CD8-positive, alpha-beta memory T cell (primary cell): ENCODE results near the gene METAP1. TPM values are rescaled to one million over a fixed set of nuclear protein-coding genes. Genes with fewer than 3 reads are reported as not detected.
A peak's percentile ranks its signal among the peaks of the same experiment; 100 is the strongest.
"Not testable (repeated sequence)": the region's sequence is repeated elsewhere in the genome, so short reads cannot be mapped to it uniquely, and the experiment has no call there.

ENCODE experiments used
- CTCF ChIA-PET: fragments of 350-600 bp; sonication (Branson Sonifier 250); formaldehyde crosslinking; loops from one replicate; lab custom pipeline; 2021; ENCODE audit warnings: antibody characterized with exemption; lab: Charles Lee
- POLR2A ChIA-PET: fragments of 350-600 bp; sonication (Branson Sonifier 250); formaldehyde crosslinking; loops from one replicate; lab custom pipeline; 2021; ENCODE audit warnings: antibody characterized with exemption; lab: Charles Lee
- DNase-seq, 5 donors: peaks; one replicate each; pipeline versions ENCODE4 v3.0.0 to v3.0.0-alpha.2; 2020 to 2022; ENCODE audit warnings: mixed read lengths in 1 of 5
- H3K27ac ChIP-seq: one replicate; pipeline ENCODE4 v1.7.0; 2013; ENCODE audit warnings: low read depth, mild to moderate bottlenecking, low read length, moderate library complexity
- H3K27me3 ChIP-seq: 2 replicates; pipeline ENCODE4 v1.7.0; 2013; ENCODE audit warnings: low read length, mild to moderate bottlenecking; ENCODE audit not compliant: insufficient read depth, poor library complexity, severe bottlenecking
- H3K36me3 ChIP-seq: 2 replicates; pipeline ENCODE4 v1.7.0; 2013; ENCODE audit warnings: mild to moderate bottlenecking, low read length, moderate library complexity; ENCODE audit not compliant: insufficient read depth
- H3K4me1 ChIP-seq: 2 replicates; pipeline ENCODE4 v1.7.0; 2013; ENCODE audit warnings: mild to moderate bottlenecking, low read length, moderate library complexity; ENCODE audit not compliant: insufficient read depth
- H3K4me3 ChIP-seq: 2 replicates; pipeline ENCODE4 v1.7.0; 2013; ENCODE audit warnings: mild to moderate bottlenecking, low read length
- H3K9me3 ChIP-seq: 2 replicates; pipeline ENCODE4 v1.7.0; 2013; ENCODE audit warnings: mild to moderate bottlenecking, low read length
- H3K27ac Mint-ChIP-seq, 8 donors: one replicate each; pipeline ENCODE4 v1.8.0; 2020 to 2021; ENCODE audit warnings: mixed read lengths in 8 of 8, mild to moderate bottlenecking in 6 of 8, inconsistent platforms in 3 of 8, moderate library complexity in 3 of 8
- H3K27me3 Mint-ChIP-seq, 2 donors: one replicate each; pipeline ENCODE4 v1.8.0; 2020 to 2021; ENCODE audit warnings: mixed read lengths in 2 of 2, mild to moderate bottlenecking in 1 of 2, moderate library complexity in 1 of 2
- H3K36me3 Mint-ChIP-seq, 3 donors: one replicate each; pipeline ENCODE4 v1.8.0; 2020 to 2021; ENCODE audit warnings: mixed read lengths in 3 of 3, inconsistent platforms in 1 of 3, mild to moderate bottlenecking in 1 of 3
- H3K4me1 Mint-ChIP-seq, 3 donors: one replicate each; pipeline ENCODE4 v1.8.0; 2020 to 2021; ENCODE audit warnings: mixed read lengths in 3 of 3, inconsistent platforms in 1 of 3, mild to moderate bottlenecking in 1 of 3
- H3K4me3 Mint-ChIP-seq, 7 donors: one replicate each; pipeline ENCODE4 v1.8.0; 2020 to 2021; ENCODE audit warnings: mixed read lengths in 7 of 7, mild to moderate bottlenecking in 6 of 7, moderate library complexity in 4 of 7, inconsistent platforms in 2 of 7
- H3K9me3 Mint-ChIP-seq, 5 donors: one replicate each; pipeline ENCODE4 v1.8.0; 2020 to 2022; ENCODE audit warnings: mixed read lengths in 5 of 5, mild to moderate bottlenecking in 3 of 5, moderate library complexity in 2 of 5, inconsistent platforms in 1 of 5
- polyA plus RNA-seq: library from polyadenylated mRNA; unstranded; fragments of 300-500 nt; fragmentation: Illumina TruSeq; gene quantifications from one replicate; pipeline ENCODE4 v1.2.3, GENCODE V29; 2021
- total RNA-seq, 2 experiments: library from RNA; stranded (reverse); gene quantifications; one replicate each; pipeline ENCODE4 v1.2.3, GENCODE V29; 2021

Gene METAP1
- total and polyA plus RNA-seq, 3 experiments from 2014 or later = 30.4 to 58.5 (median 56.6) TPM

- ChIA-PET CTCF (interaction anchor here (0.6 to 2.5 kb wide), 4 partner anchors 11 to 160 kb away, joined by 3 to 21 read pairs (median 6); partner anchors contain the start of genes EIF4E and METAP1), POLR2A (interaction anchor here (0.5 to 2.8 kb wide), 13 partner anchors 15 to 946 kb away, joined by 3 to 35 read pairs (median 5); partner anchors contain the start of genes DNAJB14, EIF4E, METAP1 and RAP1GDS1)
- Histone ChIP-seq H3K4me3 (peak within 1 kb of the TSS; percentile 97), H3K27me3 (no peaks in the 10 kb centered on the region), H3K9me3 (no peaks in the 10 kb centered on the region), H3K27ac (peak within 1 kb of the TSS; percentile 85), H3K4me1 (peaks cover 15% of the 10 kb centered on the region), H3K36me3 (peaks cover 17% of the 10 kb centered on the region)
- peak; percentile 83 to 94 (median 85) for DNase-seq
- Mint-ChIP-seq H3K4me3 (peak within 1 kb of the TSS; percentile 96 to 99 (median 97)), H3K27me3 (no peaks in the 10 kb centered on the region), H3K9me3 (peaks cover 0 to 2% (median 0%) of the 10 kb centered on the region in 5 donors), H3K36me3 (peaks cover 0 to 35% (median 10%) of the 10 kb centered on the region in 3 donors), H3K4me1 (peaks cover 49 to 64% (median 58%) of the 10 kb centered on the region in 3 donors), H3K27ac (peak within 1 kb of the TSS; percentile 94 to 99 (median 97))
Observed at GRCh38 chr4:99088481-99089365, 93.2 kb downstream of the METAP1 start, which contains the start of gene ADH5. Gene ADH5 (minus strand): TSS chr4:99088788. CDS start chr4:99088700, 88 bp downstream.

- Histone ChIP-seq H3K4me3 (no peak overlapping the region), H3K27ac (peak overlapping the region; percentile 55), H3K36me3 (no peaks in the 10 kb centered on the region), H3K9me3 (no peaks in the 10 kb centered on the region), H3K27me3 (no peaks in the 10 kb centered on the region), H3K4me1 (peaks cover 15% of the 10 kb centered on the region)
- CTCF ChIA-PET = no interaction called here
- POLR2A ChIA-PET = no interaction called here
- DNase-seq = no peak
- peak overlapping the region in 4 of 7 donors; percentile 6 to 97 (median 45) for H3K4me3 Mint-ChIP-seq
- peaks cover 0 to 2% (median 0%) of the 10 kb centered on the region in 5 donors for H3K9me3 Mint-ChIP-seq
- no peaks in the 10 kb centered on the region for H3K27me3 Mint-ChIP-seq
- peaks cover 0 to 16% (median 3%) of the 10 kb centered on the region in 3 donors for H3K36me3 Mint-ChIP-seq
- peaks cover 39 to 51% (median 49%) of the 10 kb centered on the region in 3 donors for H3K4me1 Mint-ChIP-seq
- peak overlapping the region in 3 of 8 donors; percentile 24 to 87 (median 54) for H3K27ac Mint-ChIP-seq
Observed at GRCh38 chr4:99090481-99091215, 95.1 kb downstream of the METAP1 start.

- no peak for DNase-seq
- POLR2A ChIA-PET = no interaction called here
Observed at GRCh38 chr4:99091216-99091575, 95.7 kb downstream of the METAP1 start.

GRCh38 chr4:99091841-99092240 is 96.3 kb downstream of the METAP1 start:
- peaks cover 32 to 42% (median 41%) of the 10 kb centered on the region in 3 donors for H3K4me1 Mint-ChIP-seq
- H3K27me3 ChIP-seq, DNase-seq, POLR2A ChIA-PET, H3K27ac ChIP-seq, H3K36me3 ChIP-seq, H3K9me3 ChIP-seq, CTCF ChIA-PET, H3K4me3 ChIP-seq, H3K27me3 Mint-ChIP-seq, H3K9me3 Mint-ChIP-seq: not testable (repeated sequence)
- peak overlapping the region in 1 of 8 donors; percentile 19 for H3K27ac Mint-ChIP-seq
- H3K36me3 Mint-ChIP-seq = peaks cover 0 to 12% (median 5%) of the 10 kb centered on the region in 3 donors
- H3K4me3 Mint-ChIP-seq = peak overlapping the region in 1 of 7 donors; percentile 29
- H3K4me1 ChIP-seq = peaks cover 15% of the 10 kb centered on the region

More at GRCh38 chr4:99091216-99091575, 95.7 kb downstream of the METAP1 start:
- no peaks in the 10 kb centered on the region for H3K27me3 Mint-ChIP-seq
- peak overlapping the region in 2 of 7 donors; percentile 29 to 51 for H3K4me3 Mint-ChIP-seq
- H3K9me3 Mint-ChIP-seq = peaks cover 0 to 2% (median 0%) of the 10 kb centered on the region in 5 donors
- H3K4me3 ChIP-seq = no peak overlapping the region
- H3K36me3 Mint-ChIP-seq = peaks cover 0 to 15% (median 3%) of the 10 kb centered on the region in 3 donors
- H3K27ac ChIP-seq = peak overlapping the region; percentile 55
- H3K4me1 ChIP-seq = peaks cover 15% of the 10 kb centered on the region
- H3K27me3 ChIP-seq = no peaks in the 10 kb centered on the region
- peak overlapping the region in 2 of 8 donors; percentile 19 to 57 for H3K27ac Mint-ChIP-seq
- no peaks in the 10 kb centered on the region for H3K36me3 ChIP-seq
- CTCF ChIA-PET = no interaction called here
- no peaks in the 10 kb centered on the region for H3K9me3 ChIP-seq
- peaks cover 36 to 49% (median 47%) of the 10 kb centered on the region in 3 donors for H3K4me1 Mint-ChIP-seq

- Mint-ChIP-seq H3K27ac (no peak overlapping the region), H3K27me3 (peaks cover 2 to 32% of the 10 kb centered on the region in 2 donors), H3K4me3 (no peak overlapping the region), H3K9me3 (peaks cover 0 to 4% (median 0%) of the 10 kb centered on the region in 5 donors), H3K36me3 (peaks cover 0 to 16% (median 1%) of the 10 kb centered on the region in 3 donors), H3K4me1 (peaks cover 3 to 9% (median 7%) of the 10 kb centered on the region in 3 donors)
- Histone ChIP-seq H3K36me3 (no peaks in the 10 kb centered on the region), H3K4me1 (no peaks in the 10 kb centered on the region), H3K27ac (no peak overlapping the region), H3K9me3 (no peaks in the 10 kb centered on the region), H3K4me3 (no peak overlapping the region), H3K27me3 (no peaks in the 10 kb centered on the region)
- CTCF ChIA-PET = no interaction called here
- POLR2A ChIA-PET = no interaction called here
- DNase-seq = no peak
Observed at GRCh38 chr4:99099311-99099710, 103.8 kb downstream of the METAP1 start.

- H3K4me1 ChIP-seq, H3K4me3 Mint-ChIP-seq, H3K36me3 ChIP-seq, CTCF ChIA-PET, POLR2A ChIA-PET, H3K27ac Mint-ChIP-seq, H3K9me3 Mint-ChIP-seq, H3K27ac ChIP-seq, H3K4me1 Mint-ChIP-seq, H3K9me3 ChIP-seq, H3K4me3 ChIP-seq, DNase-seq, H3K27me3 ChIP-seq: not testable (repeated sequence)
- Mint-ChIP-seq H3K36me3 (peaks cover 0 to 16% (median 1%) of the 10 kb centered on the region in 3 donors), H3K27me3 (peaks cover 2 to 32% of the 10 kb centered on the region in 2 donors)
Observed at GRCh38 chr4:99099814-99100213, 104.3 kb downstream of the METAP1 start.

GRCh38 chr4:99100876-99101275 is 105.4 kb downstream of the METAP1 start:
- H3K36me3 ChIP-seq = no peaks in the 10 kb centered on the region

More at GRCh38 chr4:99100876-99101275, 105.4 kb downstream of the METAP1 start:
- Mint-ChIP-seq H3K4me1 (peaks cover 3 to 9% (median 7%) of the 10 kb centered on the region in 3 donors), H3K9me3 (peaks cover 0 to 4% (median 0%) of the 10 kb centered on the region in 5 donors), H3K27me3 (peaks cover 2 to 32% of the 10 kb centered on the region in 2 donors), H3K27ac (no peak overlapping the region), H3K36me3 (peaks cover 0 to 16% (median 1%) of the 10 kb centered on the region in 3 donors), H3K4me3 (no peak overlapping the region)
- Histone ChIP-seq H3K4me3 (no peak overlapping the region), H3K9me3 (no peaks in the 10 kb centered on the region), H3K27me3 (no peaks in the 10 kb centered on the region), H3K4me1 (no peaks in the 10 kb centered on the region), H3K27ac (no peak overlapping the region)
- ChIA-PET POLR2A (no interaction called here), CTCF (no interaction called here)
- no peak for DNase-seq
